Brain microvascular endothelial cell (primary cell): ENCODE measurements around the gene AKAP13.
A peak's percentile ranks its signal among the peaks of the same experiment; 100 is the strongest.

ENCODE experiments used
- DNase-seq: peaks from one replicate; pipeline ENCODE4 v3.0.0-alpha.2; 2020
- H3K27ac ChIP-seq: fragments of 250-450 bp; sonication (Bioruptor Pico); 2 replicates; pipeline ENCODE4 v1.5.1; 2020; ENCODE audit warnings: mild to moderate bottlenecking, moderate library complexity
- H3K27me3 ChIP-seq: fragments of 250-450 bp; sonication (Bioruptor Pico); replicated peaks from 2 replicates; pipeline ENCODE4 v1.5.1; 2020; ENCODE audit warnings: mild to moderate bottlenecking
- H3K36me3 ChIP-seq: fragments of 250-450 bp; sonication (Bioruptor Pico); replicated peaks from 2 replicates; pipeline ENCODE4 v1.5.1; 2020; ENCODE audit warnings: mild to moderate bottlenecking
- H3K4me3 ChIP-seq: 2 replicates; pipeline ENCODE4 v1.5.1; 2011; ENCODE audit warnings: low read depth, mild to moderate bottlenecking, control low read depth, low read length, moderate library complexity
- in situ Hi-C: cut with HindIII; loops from 2 replicates; pipeline ENCODE4 v1.10.0; 2017; ENCODE audit warnings: low sequenced_read_pairs, low pct_ligation_motif_present
- TF ChIP-seq, protein P1 (sequence below): IDR thresholded peaks from 2 replicates; pipeline ENCODE4 v1.5.1; 2011; ENCODE audit warnings: low read depth, mild to moderate bottlenecking, moderate library complexity, low read length, control low read depth, inconsistent platforms; ENCODE audit errors: missing control alignments

AKAP13 gene

DNA sequence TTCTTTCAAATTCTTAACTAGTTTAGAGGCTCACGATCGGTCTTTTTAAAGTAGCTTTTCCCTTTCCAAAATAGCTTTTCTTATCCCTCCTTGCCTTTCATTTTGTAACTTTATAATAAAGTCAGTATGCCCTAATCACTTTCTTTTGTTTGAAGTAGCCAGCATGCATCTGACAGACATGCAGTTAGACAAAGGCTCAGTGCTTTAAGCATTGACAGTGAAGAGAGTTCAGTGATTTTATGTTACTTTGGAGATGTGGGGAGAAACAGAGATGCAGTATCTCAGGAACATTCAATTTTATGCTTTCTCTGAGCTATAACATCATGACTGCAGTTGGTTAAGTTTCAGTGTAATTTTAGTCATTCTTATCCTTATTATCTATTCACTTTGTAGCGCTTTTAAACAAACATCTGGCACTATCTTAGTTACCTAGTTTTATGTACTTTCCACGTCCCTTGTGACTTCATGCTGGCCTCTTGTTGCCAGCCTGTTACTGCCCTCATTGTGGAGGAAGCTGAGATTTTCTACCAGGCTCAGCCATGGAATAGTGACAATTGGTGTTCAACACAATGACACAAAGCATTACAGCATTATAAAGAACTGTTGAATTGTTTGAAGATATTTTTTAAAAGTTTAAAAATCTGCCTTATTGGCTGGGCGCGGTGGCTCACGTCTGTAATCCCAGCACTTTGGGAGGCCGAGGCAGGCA lies 90.3 kb downstream of the AKAP13 start:
- H3K4me3 ChIP-seq, result no peak overlapping the region
- no peaks in the 10 kb centered on the region for H3K36me3 ChIP-seq
- in situ Hi-C loops, result no loop called here
- TF ChIP-seq, protein P1, sequence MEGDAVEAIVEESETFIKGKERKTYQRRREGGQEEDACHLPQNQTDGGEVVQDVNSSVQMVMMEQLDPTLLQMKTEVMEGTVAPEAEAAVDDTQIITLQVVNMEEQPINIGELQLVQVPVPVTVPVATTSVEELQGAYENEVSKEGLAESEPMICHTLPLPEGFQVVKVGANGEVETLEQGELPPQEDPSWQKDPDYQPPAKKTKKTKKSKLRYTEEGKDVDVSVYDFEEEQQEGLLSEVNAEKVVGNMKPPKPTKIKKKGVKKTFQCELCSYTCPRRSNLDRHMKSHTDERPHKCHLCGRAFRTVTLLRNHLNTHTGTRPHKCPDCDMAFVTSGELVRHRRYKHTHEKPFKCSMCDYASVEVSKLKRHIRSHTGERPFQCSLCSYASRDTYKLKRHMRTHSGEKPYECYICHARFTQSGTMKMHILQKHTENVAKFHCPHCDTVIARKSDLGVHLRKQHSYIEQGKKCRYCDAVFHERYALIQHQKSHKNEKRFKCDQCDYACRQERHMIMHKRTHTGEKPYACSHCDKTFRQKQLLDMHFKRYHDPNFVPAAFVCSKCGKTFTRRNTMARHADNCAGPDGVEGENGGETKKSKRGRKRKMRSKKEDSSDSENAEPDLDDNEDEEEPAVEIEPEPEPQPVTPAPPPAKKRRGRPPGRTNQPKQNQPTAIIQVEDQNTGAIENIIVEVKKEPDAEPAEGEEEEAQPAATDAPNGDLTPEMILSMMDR, result no peak
- no peaks in the 10 kb centered on the region for H3K27me3 ChIP-seq
- no peak for DNase-seq
- no peak overlapping the region for H3K27ac ChIP-seq

DNA sequence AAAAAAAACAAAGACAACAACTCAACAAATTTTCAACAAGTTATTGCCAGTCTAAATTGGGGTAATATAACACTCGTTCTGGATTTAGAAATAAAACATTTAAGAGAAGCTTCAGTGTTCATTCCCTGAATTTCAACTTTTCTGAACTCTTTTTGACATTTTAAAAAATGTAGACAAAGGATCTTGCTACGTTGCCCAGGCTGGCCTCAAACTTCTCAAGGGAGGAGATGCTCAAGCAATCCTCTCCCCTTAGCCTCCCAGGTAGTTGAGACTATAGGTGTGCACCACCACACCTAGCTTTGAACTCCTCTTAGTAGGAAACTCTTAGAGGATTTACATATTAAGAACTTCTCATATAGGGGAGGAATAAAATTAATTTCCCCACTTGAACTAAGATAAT lies 91.9 kb downstream of the AKAP13 start:
- TF ChIP-seq, protein P1, result no peak

DNA sequence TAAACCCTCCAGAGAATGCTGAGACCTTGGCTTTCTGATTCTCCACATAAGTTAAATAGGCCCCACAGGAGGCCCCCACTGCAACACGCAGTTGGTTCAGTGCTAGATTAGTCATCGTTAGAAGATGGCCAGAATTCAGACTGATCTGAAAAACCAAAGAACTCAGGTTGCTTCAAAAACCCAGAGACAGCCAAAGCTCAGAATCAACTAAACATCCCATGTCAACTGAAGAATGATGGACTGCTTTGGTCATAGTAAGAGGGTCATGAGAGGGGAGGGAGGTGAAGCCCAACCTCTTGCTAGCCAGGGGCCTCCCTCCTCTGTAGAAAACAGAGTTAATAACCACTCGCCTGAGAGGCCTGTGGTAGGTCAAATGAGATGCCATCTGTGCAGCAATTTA lies 93.1 kb downstream of the AKAP13 start:
- Histone ChIP-seq H3K4me3 (no peak overlapping the region), H3K27ac (peak overlapping the region; percentile 22), H3K36me3 (no peaks in the 10 kb centered on the region), H3K27me3 (no peaks in the 10 kb centered on the region)
- in situ Hi-C loops, result no loop called here
- TF ChIP-seq, protein P1, result no peak
- peak; percentile 61 for DNase-seq

More for the DNA sequence above, 91.9 kb downstream of the AKAP13 start:
- Histone ChIP-seq H3K36me3 (no peaks in the 10 kb centered on the region), H3K27me3 (no peaks in the 10 kb centered on the region), H3K27ac (no peak overlapping the region), H3K4me3 (no peak overlapping the region)
- in situ Hi-C loops, result no loop called here
- DNase-seq, result no peak

DNA sequence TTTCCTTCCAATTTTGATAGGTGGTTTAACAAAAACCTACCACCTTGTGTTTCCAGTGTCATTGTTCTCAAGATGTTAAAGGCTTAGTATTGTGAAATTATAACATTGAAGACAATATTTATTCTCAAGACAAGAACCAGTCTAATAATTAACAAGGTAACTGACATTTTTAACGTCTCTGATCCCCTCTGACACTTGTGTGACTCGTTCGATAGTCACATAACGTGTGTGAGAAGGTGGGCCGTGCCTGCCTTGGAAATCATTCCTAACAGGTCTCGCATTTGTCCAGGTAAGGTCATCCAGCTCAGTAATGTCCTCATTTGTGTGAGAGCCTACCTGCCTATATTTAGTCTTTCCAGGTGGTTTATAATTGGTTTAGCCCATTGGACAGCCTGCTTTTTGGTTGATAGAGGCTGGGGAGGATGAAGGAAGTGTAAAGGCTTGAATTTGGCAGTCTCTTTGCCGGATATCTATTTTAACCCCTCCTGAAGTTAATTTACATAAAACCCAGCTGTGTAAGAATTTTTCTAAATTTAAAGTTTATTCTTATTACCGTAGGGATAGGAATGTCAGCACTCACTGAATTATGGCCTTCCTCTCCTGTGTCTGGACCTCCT lies 94.4 kb downstream of the AKAP13 start:
- in situ Hi-C loops, result no loop called here
- no peak overlapping the region for H3K4me3 ChIP-seq
- no peaks in the 10 kb centered on the region for H3K27me3 ChIP-seq
- TF ChIP-seq, protein P1, result no peak
- H3K36me3 ChIP-seq, result no peaks in the 10 kb centered on the region
- H3K27ac ChIP-seq, result no peak overlapping the region
- DNase-seq, result no peak

DNA sequence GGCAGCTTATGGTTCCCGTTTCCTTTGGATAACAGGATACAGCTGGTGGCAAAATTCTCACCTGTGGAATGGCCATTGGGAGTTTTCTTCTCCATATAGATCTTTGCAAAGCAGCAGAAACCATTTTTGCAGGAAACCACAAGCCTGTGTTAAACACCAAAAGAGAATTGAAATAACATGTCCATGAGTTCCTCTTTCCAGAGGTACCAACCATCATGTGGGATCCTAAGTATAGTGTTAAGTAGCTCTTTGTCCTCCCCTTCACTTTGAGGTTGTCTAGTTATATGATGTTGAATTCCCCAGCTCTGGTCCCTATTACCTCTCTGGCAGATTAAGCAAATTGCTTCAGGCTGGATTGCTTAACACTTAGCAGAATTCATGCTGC lies 94.9 kb downstream of the AKAP13 start:
- TF ChIP-seq, protein P1, result no peak
- Histone ChIP-seq H3K27ac (no peak overlapping the region), H3K36me3 (no peaks in the 10 kb centered on the region), H3K27me3 (no peaks in the 10 kb centered on the region), H3K4me3 (no peak overlapping the region)
- in situ Hi-C loops, result no loop called here
- no peak for DNase-seq

DNA sequence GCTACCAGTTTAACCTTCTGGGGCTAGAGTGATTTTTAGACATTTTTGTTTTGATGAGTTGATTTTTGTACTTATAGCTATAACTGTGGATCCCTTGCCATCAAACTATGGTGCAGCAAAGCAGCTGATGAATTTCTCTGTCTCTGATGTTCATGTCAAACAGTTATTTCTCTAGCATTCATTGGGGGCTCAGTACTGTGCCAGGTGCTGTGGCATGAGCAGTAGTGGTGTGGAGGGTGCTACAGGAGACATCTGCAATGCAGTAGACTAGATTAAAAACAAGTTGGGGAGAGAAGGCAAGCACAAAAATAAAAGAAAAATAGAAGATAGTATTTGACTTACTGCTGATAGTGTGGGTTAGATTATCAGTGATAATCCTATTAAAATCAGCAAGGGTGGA lies 95.3 kb downstream of the AKAP13 start:
- in situ Hi-C loops, result no loop called here
- H3K36me3 ChIP-seq, result no peaks in the 10 kb centered on the region
- TF ChIP-seq, protein P1, result no peak
- H3K27ac ChIP-seq, result no peak overlapping the region
- no peak for DNase-seq
- H3K4me3 ChIP-seq, result no peak overlapping the region
- no peaks in the 10 kb centered on the region for H3K27me3 ChIP-seq
